ENCODE data around the gene RAMP2. TPM values are rescaled to one million over a fixed set of nuclear protein-coding genes. Genes with fewer than 3 reads are reported as not detected.
A peak's percentile ranks its signal among the peaks of the same experiment; 100 is the strongest.

Gene RAMP2
- total RNA-seq, 4 donors from 2014 or later = 32.6 to 113 (median 51.4) TPM

GRCh38 chr17:42809250-42809649 lies 48.2 kb downstream of the RAMP2 start:
- DNase-seq (ENCODE audit: low spot score in 2 of 2) = peak; percentile 57 to 58
- H3K4me3 ChIP-seq = no peak overlapping the region
- H3K27me3 ChIP-seq = no peaks in the 10 kb centered on the region
- WGBS, 2 donors = 34 to 56% methylated on average over 3 of the region's 3 CpGs
- no peaks in the 10 kb centered on the region for H3K9me3 ChIP-seq
- TF ChIP-seq EP300 (IDR thresholded peaks at IDR 0.05) (peak in 1 of 2 donors; percentile 49), CTCF (IDR thresholded peaks at IDR 0.05) (no peak), POLR2A (IDR thresholded peaks at IDR 0.05) (no peak)
- peaks cover 0 to 16% (median 1%) of the 10 kb centered on the region in 4 donors for H3K4me1 ChIP-seq
- H3K36me3 ChIP-seq = peaks cover 0 to 50% (median 0%) of the 10 kb centered on the region in 3 donors
- peak overlapping the region in 1 of 4 donors; percentile 37 for H3K27ac ChIP-seq

Small RNA genes lying within 50 kb of the gene (small RNA-seq; reads per million reads assigned to genes)
- gene HMGN2P15 = not detected

Other genes starting within 250 kb of the RAMP2 start
- gene NAGLU, start 225.0 kb upstream of the RAMP2 start, total RNA-seq = 100 to 1,000 TPM in 1 of 4 donors, 10 to 100 TPM in 3; 52.3 to 115 (median 67.3) TPM
- 1 to 10 TPM in 3 of 4 donors, under 1 TPM in 1; 0.78 to 4.4 (median 3.7) TPM for gene HSD17B1, start 208.3 kb upstream of the RAMP2 start, total RNA-seq
- gene COASY, start 199.1 kb upstream of the RAMP2 start, total RNA-seq = 10 to 100 TPM; 22.9 to 33.9 (median 25.5) TPM
- gene MLX, start 194.1 kb upstream of the RAMP2 start, total RNA-seq = 10 to 100 TPM; 31.8 to 44.4 (median 39.1) TPM
- 1 to 10 TPM; 4.9 to 9.0 (median 7.4) TPM for gene PSMC3IP, start 183.5 kb upstream of the RAMP2 start, total RNA-seq
- gene RETREG3, start 151.9 kb upstream of the RAMP2 start, total RNA-seq = 10 to 100 TPM; 43.1 to 61.8 (median 57.7) TPM
- 10 to 100 TPM; 15.3 to 45.6 (median 21.6) TPM for gene TUBG1, start 151.5 kb upstream of the RAMP2 start, total RNA-seq
- 10 to 100 TPM; 48.2 to 92.4 (median 77.6) TPM for gene TUBG2, start 101.9 kb upstream of the RAMP2 start, total RNA-seq
- gene PLEKHH3, start 84.2 kb upstream of the RAMP2 start, total RNA-seq = 10 to 100 TPM; 32.4 to 57.7 (median 46.1) TPM
- gene CCR10, start 79.4 kb upstream of the RAMP2 start, total RNA-seq = 10 to 100 TPM in 1 of 4 donors, 1 to 10 TPM in 3; 3.7 to 11.1 (median 7.1) TPM
- gene CNTNAP1, start 78.7 kb upstream of the RAMP2 start, total RNA-seq = 10 to 100 TPM in 2 of 4 donors, 1 to 10 TPM in 2; 6.3 to 21.0 (median 12.6) TPM
- gene EZH1, start 16.2 kb upstream of the RAMP2 start, total RNA-seq = 100 to 1,000 TPM in 2 of 4 donors, 10 to 100 TPM in 2; 73.8 to 128 (median 109) TPM
- 10 to 100 TPM; 24.5 to 44.7 (median 38.2) TPM for gene VPS25, start 12.2 kb downstream of the RAMP2 start, total RNA-seq
- 10 to 100 TPM in 2 of 4 donors, 1 to 10 TPM in 2; 3.6 to 15.6 (median 9.1) TPM for gene WNK4, start 19.4 kb downstream of the RAMP2 start, total RNA-seq
- 10 to 100 TPM; 58.2 to 91.7 (median 62.6) TPM for gene COA3, start 37.5 kb downstream of the RAMP2 start, total RNA-seq
- gene CNTD1, start 37.6 kb downstream of the RAMP2 start, total RNA-seq = under 1 TPM in 1 of 4 donors, not detected in 3; 0.22 TPM
- 100 to 1,000 TPM in 1 of 4 donors, 10 to 100 TPM in 3; 76.7 to 104 (median 80.4) TPM for gene BECN1, start 63.1 kb downstream of the RAMP2 start, total RNA-seq
- 10 to 100 TPM; 42.2 to 86.7 (median 53.7) TPM for gene PSME3, start 72.2 kb downstream of the RAMP2 start, total RNA-seq
- gene AOC2, start 83.4 kb downstream of the RAMP2 start, total RNA-seq = 1 to 10 TPM; 2.0 to 3.3 (median 3.0) TPM
- 10 to 100 TPM; 49.0 to 74.1 (median 53.0) TPM for gene AOC3, start 90.0 kb downstream of the RAMP2 start, total RNA-seq
- gene G6PC1, start 139.6 kb downstream of the RAMP2 start, total RNA-seq = not detected
- gene AARSD1, start 203.2 kb downstream of the RAMP2 start, total RNA-seq = 10 to 100 TPM; 26.0 to 42.0 (median 31.3) TPM
- not detected for gene PTGES3L, start 218.9 kb downstream of the RAMP2 start, total RNA-seq
- 10 to 100 TPM; 10.7 to 15.6 (median 12.9) TPM for gene RUNDC1, start 219.3 kb downstream of the RAMP2 start, total RNA-seq
- gene RPL27, start 237.2 kb downstream of the RAMP2 start, total RNA-seq = 1,000 to 10,000 TPM in 1 of 4 donors, 100 to 1,000 TPM in 3; 500 to 1,072 (median 818) TPM
- gene IFI35, start 245.6 kb downstream of the RAMP2 start, total RNA-seq = 10 to 100 TPM; 36.1 to 59.0 (median 37.9) TPM